ENCODE data around the gene AGAP1.

Gene AGAP1

GRCh38 chr2:236162031-236162845 lies 668.4 kb downstream of the AGAP1 start:
- DNase-seq (ENCODE audit: insufficient read length) (no peak), FAIRE-seq (no peak)
- TF ChIP-seq POLR2A (IDR thresholded peaks at IDR 0.05; ENCODE audit: low read depth, low read length): no peak
- TF ChIP-seq POLR2AphosphoS5 (IDR thresholded peaks at IDR 0.05; ENCODE audit: low read depth, low read length): no peak
- TF ChIP-seq TAF1 (IDR thresholded peaks at IDR 0.05; ENCODE audit: borderline replicate concordance, low read depth, low read length): no peak

- no peak for TF ChIP-seq TAF1 (IDR thresholded peaks at IDR 0.05; ENCODE audit: borderline replicate concordance, low read depth, low read length)
- TF ChIP-seq POLR2A (IDR thresholded peaks at IDR 0.05; ENCODE audit: low read depth, low read length): no peak
- TF ChIP-seq POLR2AphosphoS5 (IDR thresholded peaks at IDR 0.05; ENCODE audit: low read depth, low read length): no peak
- DNase-seq (ENCODE audit: insufficient read length) (no peak), FAIRE-seq (no peak)
These were observed 669.1 kb downstream of the AGAP1 start for GRCh38 chr2:236162882-236163470.

GRCh38 chr2:236163471-236164200 lies 669.8 kb downstream of the AGAP1 start:
- FAIRE-seq: no peak
- no peak for DNase-seq (ENCODE audit: insufficient read length)
- no peak for TF ChIP-seq TAF1 (IDR thresholded peaks at IDR 0.05; ENCODE audit: borderline replicate concordance, low read depth, low read length)
- no peak for TF ChIP-seq POLR2A (IDR thresholded peaks at IDR 0.05; ENCODE audit: low read depth, low read length)
- no peak for TF ChIP-seq POLR2AphosphoS5 (IDR thresholded peaks at IDR 0.05; ENCODE audit: low read depth, low read length)

GRCh38 chr2:236164201-236164924 lies 670.5 kb downstream of the AGAP1 start:
- TF ChIP-seq POLR2A (IDR thresholded peaks at IDR 0.05; ENCODE audit: low read depth, low read length) (no peak), TAF1 (IDR thresholded peaks at IDR 0.05; ENCODE audit: borderline replicate concordance, low read depth, low read length) (no peak), POLR2AphosphoS5 (IDR thresholded peaks at IDR 0.05; ENCODE audit: low read depth, low read length) (no peak)
- DNase-seq (ENCODE audit: insufficient read length) (no peak), FAIRE-seq (no peak)

GRCh38 chr2:236164925-236165841 lies 671.3 kb downstream of the AGAP1 start:
- FAIRE-seq (no peak), DNase-seq (ENCODE audit: insufficient read length) (no peak)
- TF ChIP-seq POLR2AphosphoS5 (IDR thresholded peaks at IDR 0.05; ENCODE audit: low read depth, low read length): no peak
- TF ChIP-seq POLR2A (IDR thresholded peaks at IDR 0.05; ENCODE audit: low read depth, low read length): no peak
- no peak for TF ChIP-seq TAF1 (IDR thresholded peaks at IDR 0.05; ENCODE audit: borderline replicate concordance, low read depth, low read length)

- DNase-seq (ENCODE audit: insufficient read length) (no peak), FAIRE-seq (no peak)
- no peak for TF ChIP-seq TAF1 (IDR thresholded peaks at IDR 0.05; ENCODE audit: borderline replicate concordance, low read depth, low read length)
- no peak for TF ChIP-seq POLR2A (IDR thresholded peaks at IDR 0.05; ENCODE audit: low read depth, low read length)
- no peak for TF ChIP-seq POLR2AphosphoS5 (IDR thresholded peaks at IDR 0.05; ENCODE audit: low read depth, low read length)
These were observed 672.3 kb downstream of the AGAP1 start for GRCh38 chr2:236165842-236166795.

- FAIRE-seq (no peak), DNase-seq (ENCODE audit: insufficient read length) (no peak)
These were observed 673.0 kb downstream of the AGAP1 start for GRCh38 chr2:236166796-236167296.

GRCh38 chr2:236167297-236168109 lies 673.7 kb downstream of the AGAP1 start:
- DNase-seq (ENCODE audit: insufficient read length): no peak

More at GRCh38 chr2:236166796-236167296, 673.0 kb downstream of the AGAP1 start:
- TF ChIP-seq TAF1 (IDR thresholded peaks at IDR 0.05; ENCODE audit: borderline replicate concordance, low read depth, low read length): no peak
- TF ChIP-seq POLR2AphosphoS5 (IDR thresholded peaks at IDR 0.05; ENCODE audit: low read depth, low read length): no peak
- no peak for TF ChIP-seq POLR2A (IDR thresholded peaks at IDR 0.05; ENCODE audit: low read depth, low read length)

More at GRCh38 chr2:236167297-236168109, 673.7 kb downstream of the AGAP1 start:
- TF ChIP-seq TAF1 (IDR thresholded peaks at IDR 0.05; ENCODE audit: borderline replicate concordance, low read depth, low read length) (no peak), POLR2AphosphoS5 (IDR thresholded peaks at IDR 0.05; ENCODE audit: low read depth, low read length) (no peak), POLR2A (IDR thresholded peaks at IDR 0.05; ENCODE audit: low read depth, low read length) (no peak)
- no peak for FAIRE-seq

Measured in GM12892 (cell line).